ENCODE measurements around the gene STIMATE. TPM values are rescaled to one million over a fixed set of nuclear protein-coding genes. Genes with fewer than 3 reads are reported as not detected.

STIMATE gene
- total and polyA plus RNA-seq, 7 experiments from 2014 or later, result 3.0 to 44.9 (median 33.6) TPM

DNA sequence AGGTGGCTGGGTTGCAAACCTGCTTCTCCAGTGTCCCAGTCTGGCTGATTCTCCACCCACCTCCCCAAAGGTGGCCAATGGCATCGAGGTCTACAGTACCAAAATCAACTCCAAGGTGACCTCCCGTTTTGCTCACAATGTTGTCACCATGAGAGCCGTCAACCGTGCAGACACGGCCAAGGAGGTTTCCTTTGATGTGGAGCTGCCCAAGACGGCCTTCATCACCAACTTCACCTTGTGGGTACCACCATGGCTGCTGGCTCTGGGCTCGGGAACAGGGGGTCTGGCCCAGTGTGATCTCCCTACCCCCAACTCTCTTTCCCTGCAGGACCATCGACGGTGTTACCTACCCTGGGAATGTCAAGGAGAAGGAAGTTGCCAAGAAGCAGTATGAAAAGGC, 100.9 kb downstream of the STIMATE start:
- no peaks in the 10 kb centered on the region for H3K36me3 ChIP-seq (ENCODE audit: control insufficient read depth in 2 of 3, insufficient read depth in 3 of 3, low read length in 3 of 3)
- H3K4me1 ChIP-seq (ENCODE audit: control insufficient read depth in 2 of 2, insufficient read depth in 2 of 2, low read length in 2 of 2), result no peaks in the 10 kb centered on the region
- Mint-ChIP-seq H3K27ac (no peak overlapping the region), H3K9me3 (no peaks in the 10 kb centered on the region), H3K4me3 (no peak overlapping the region), H3K27me3 (peaks cover 0 to 5% (median 0%) of the 10 kb centered on the region in 5 donors), H3K4me1 (peaks cover 0 to 8% (median 0%) of the 10 kb centered on the region in 7 donors), H3K36me3 (no peaks in the 10 kb centered on the region)
- POLR2A ChIA-PET, result no interaction called here
- intact Hi-C loops (cut with micrococcal nuclease), result no loop called here
- H3K4me3 ChIP-seq (ENCODE audit: low read length), result no peak overlapping the region
- H3K27ac ChIP-seq (ENCODE audit: low read depth, low read length), result no peak overlapping the region
- no peak for ATAC-seq
- CTCF ChIA-PET, result no interaction called here
- H3K9me3 ChIP-seq (ENCODE audit: control insufficient read depth in 2 of 3, low read length in 3 of 3), result no peaks in the 10 kb centered on the region
- H3K27me3 ChIP-seq (ENCODE audit: control insufficient read depth in 2 of 2, insufficient read depth in 2 of 2, low read length in 2 of 2), result no peaks in the 10 kb centered on the region
- DNase-seq, result no peak

GRCh38 chr3:52795298-52795900, 101.9 kb downstream of the STIMATE start:
- Mint-ChIP-seq H3K27ac (no peak overlapping the region), H3K9me3 (no peaks in the 10 kb centered on the region), H3K4me3 (no peak overlapping the region), H3K27me3 (peaks cover 0 to 5% (median 0%) of the 10 kb centered on the region in 5 donors), H3K4me1 (peaks cover 0 to 8% (median 0%) of the 10 kb centered on the region in 7 donors), H3K36me3 (no peaks in the 10 kb centered on the region)
- no peaks in the 10 kb centered on the region for H3K27me3 ChIP-seq (ENCODE audit: control insufficient read depth in 2 of 2, insufficient read depth in 2 of 2, low read length in 2 of 2)
- POLR2A ChIA-PET, result no interaction called here
- no peaks in the 10 kb centered on the region for H3K9me3 ChIP-seq (ENCODE audit: control insufficient read depth in 2 of 3, low read length in 3 of 3)
- H3K4me1 ChIP-seq (ENCODE audit: control insufficient read depth in 2 of 2, insufficient read depth in 2 of 2, low read length in 2 of 2), result no peaks in the 10 kb centered on the region
- ATAC-seq, result no peak
- intact Hi-C loops (cut with micrococcal nuclease), result no loop called here
- CTCF ChIA-PET, result no interaction called here
- DNase-seq, result no peak
- H3K4me3 ChIP-seq (ENCODE audit: low read length), result no peak overlapping the region
- H3K27ac ChIP-seq (ENCODE audit: low read depth, low read length), result no peak overlapping the region
- H3K36me3 ChIP-seq (ENCODE audit: control insufficient read depth in 2 of 3, insufficient read depth in 3 of 3, low read length in 3 of 3), result no peaks in the 10 kb centered on the region

- CTCF ChIA-PET, result no interaction called here
- Histone ChIP-seq H3K4me1 (ENCODE audit: control insufficient read depth in 2 of 2, insufficient read depth in 2 of 2, low read length in 2 of 2) (no peaks in the 10 kb centered on the region), H3K27me3 (ENCODE audit: control insufficient read depth in 2 of 2, insufficient read depth in 2 of 2, low read length in 2 of 2) (no peaks in the 10 kb centered on the region), H3K27ac (ENCODE audit: low read depth, low read length) (no peak within 1 kb of the TSS), H3K9me3 (ENCODE audit: control insufficient read depth in 2 of 3, low read length in 3 of 3) (no peaks in the 10 kb centered on the region), H3K36me3 (ENCODE audit: control insufficient read depth in 2 of 3, insufficient read depth in 3 of 3, low read length in 3 of 3) (no peaks in the 10 kb centered on the region), H3K4me3 (ENCODE audit: low read length) (no peak within 1 kb of the TSS)
- no peak for ATAC-seq
- POLR2A ChIA-PET, result no interaction called here
- Mint-ChIP-seq H3K4me1 (peaks cover 0 to 8% (median 0%) of the 10 kb centered on the region in 7 donors), H3K9me3 (no peaks in the 10 kb centered on the region), H3K36me3 (no peaks in the 10 kb centered on the region), H3K4me3 (no peak within 1 kb of the TSS), H3K27me3 (peaks cover 0 to 5% (median 0%) of the 10 kb centered on the region in 5 donors), H3K27ac (peak within 1 kb of the TSS in 1 of 9 donors; percentile 43)
- intact Hi-C loops (cut with micrococcal nuclease), result no loop called here
- DNase-seq, result no peak
Measured at GRCh38 chr3:52794612-52795099, 102.7 kb downstream of the STIMATE start, which contains the start of gene ITIH3. TSS of gene ITIH3 (plus strand) at chr3:52794796. CDS start at chr3:52794804, 8 bp downstream.

- intact Hi-C loops (cut with micrococcal nuclease), result no loop called here
- peak overlapping the region in 1 of 9 donors; percentile 43 for H3K27ac Mint-ChIP-seq
- CTCF ChIA-PET, result no interaction called here
Measured at GRCh38 chr3:52793702-52794611, 103.4 kb downstream of the STIMATE start.

GRCh38 chr3:52792961-52793695, 104.2 kb downstream of the STIMATE start:
- no peaks in the 10 kb centered on the region for H3K9me3 ChIP-seq (ENCODE audit: control insufficient read depth in 2 of 3, low read length in 3 of 3)
- H3K4me3 ChIP-seq (ENCODE audit: low read length), result no peak overlapping the region
- Mint-ChIP-seq H3K9me3 (no peaks in the 10 kb centered on the region), H3K36me3 (no peaks in the 10 kb centered on the region), H3K27ac (peak overlapping the region in 1 of 9 donors; percentile 64), H3K4me1 (peaks cover 0 to 4% (median 0%) of the 10 kb centered on the region in 7 donors), H3K4me3 (no peak overlapping the region), H3K27me3 (no peaks in the 10 kb centered on the region)
- intact Hi-C loops (cut with micrococcal nuclease), result no loop called here
- no peaks in the 10 kb centered on the region for H3K36me3 ChIP-seq (ENCODE audit: control insufficient read depth in 2 of 3, insufficient read depth in 3 of 3, low read length in 3 of 3)
- H3K27ac ChIP-seq (ENCODE audit: low read depth, low read length), result no peak overlapping the region
- no peaks in the 10 kb centered on the region for H3K4me1 ChIP-seq (ENCODE audit: control insufficient read depth in 2 of 2, insufficient read depth in 2 of 2, low read length in 2 of 2)
- no peak for DNase-seq
- ChIA-PET POLR2A (interaction anchor here (1.7 kb wide), 1 partner anchor 23 kb away, joined by 3 read pairs; the partner anchor contains the start of gene NEK4), CTCF (no interaction called here)
- no peak for ATAC-seq
- no peaks in the 10 kb centered on the region for H3K27me3 ChIP-seq (ENCODE audit: control insufficient read depth in 2 of 2, insufficient read depth in 2 of 2, low read length in 2 of 2)

More at GRCh38 chr3:52793702-52794611, 103.4 kb downstream of the STIMATE start:
- POLR2A ChIA-PET, result no interaction called here
- Histone ChIP-seq H3K27ac (ENCODE audit: low read depth, low read length) (no peak overlapping the region), H3K27me3 (ENCODE audit: control insufficient read depth in 2 of 2, insufficient read depth in 2 of 2, low read length in 2 of 2) (no peaks in the 10 kb centered on the region), H3K36me3 (ENCODE audit: control insufficient read depth in 2 of 3, insufficient read depth in 3 of 3, low read length in 3 of 3) (no peaks in the 10 kb centered on the region), H3K9me3 (ENCODE audit: control insufficient read depth in 2 of 3, low read length in 3 of 3) (no peaks in the 10 kb centered on the region), H3K4me3 (ENCODE audit: low read length) (no peak overlapping the region), H3K4me1 (ENCODE audit: control insufficient read depth in 2 of 2, insufficient read depth in 2 of 2, low read length in 2 of 2) (no peaks in the 10 kb centered on the region)
- ATAC-seq (no peak), DNase-seq (no peak)
- no peaks in the 10 kb centered on the region for H3K9me3 Mint-ChIP-seq
- H3K4me3 Mint-ChIP-seq, result no peak overlapping the region
- H3K4me1 Mint-ChIP-seq, result peaks cover 0 to 4% (median 0%) of the 10 kb centered on the region in 7 donors
- H3K36me3 Mint-ChIP-seq, result no peaks in the 10 kb centered on the region
- H3K27me3 Mint-ChIP-seq, result no peaks in the 10 kb centered on the region

- no peaks in the 10 kb centered on the region for H3K27me3 Mint-ChIP-seq
- intact Hi-C loops (cut with micrococcal nuclease), result no loop called here
- H3K36me3 ChIP-seq (ENCODE audit: control insufficient read depth in 2 of 3, insufficient read depth in 3 of 3, low read length in 3 of 3), result no peaks in the 10 kb centered on the region
- H3K9me3 ChIP-seq (ENCODE audit: control insufficient read depth in 2 of 3, low read length in 3 of 3), result no peaks in the 10 kb centered on the region
- no peaks in the 10 kb centered on the region for H3K36me3 Mint-ChIP-seq
- no peak overlapping the region for H3K4me3 ChIP-seq (ENCODE audit: low read length)
- H3K4me1 Mint-ChIP-seq, result peaks cover 0 to 4% (median 0%) of the 10 kb centered on the region in 7 donors
- H3K9me3 Mint-ChIP-seq, result no peaks in the 10 kb centered on the region
- H3K27ac Mint-ChIP-seq, result peak overlapping the region in 1 of 9 donors; percentile 64
- POLR2A ChIA-PET, result interaction anchor here (1.7 kb wide), 1 partner anchor 22 kb away, joined by 3 read pairs; the partner anchor contains the start of gene NEK4
- no peak overlapping the region for H3K4me3 Mint-ChIP-seq
- H3K27me3 ChIP-seq (ENCODE audit: control insufficient read depth in 2 of 2, insufficient read depth in 2 of 2, low read length in 2 of 2), result no peaks in the 10 kb centered on the region
- DNase-seq, result no peak
- H3K27ac ChIP-seq (ENCODE audit: low read depth, low read length), result no peak overlapping the region
- ATAC-seq, result no peak
- H3K4me1 ChIP-seq (ENCODE audit: control insufficient read depth in 2 of 2, insufficient read depth in 2 of 2, low read length in 2 of 2), result no peaks in the 10 kb centered on the region
- CTCF ChIA-PET, result no interaction called here
Measured at GRCh38 chr3:52792413-52792812, 104.9 kb downstream of the STIMATE start.
